HepG2 (cell line): Measurements from ENCODE around the gene TMEM198. TPM values are rescaled to one million over a fixed set of nuclear protein-coding genes. Genes with fewer than 3 reads are reported as not detected.

Source experiments
- ARHGAP35 ChIP-seq: sonication (generic); formaldehyde crosslinking; IDR thresholded peaks from 2 replicates; pipeline ENCODE4 v1.9.0; 2022; ENCODE audit warnings: mild to moderate bottlenecking, inconsistent platforms, moderate library complexity, missing genetic modification reagents, borderline replicate concordance
- ATRX ChIP-seq: sonication (generic); formaldehyde crosslinking; IDR thresholded peaks from 2 replicates; pipeline ENCODE4 v1.4.0; 2020; ENCODE audit warnings: missing genetic modification reagents, borderline replicate concordance
- CENPT ChIP-seq: sonication (generic); formaldehyde crosslinking; IDR thresholded peaks from 2 replicates; pipeline ENCODE4 v1.8.0; 2022; ENCODE audit warnings: low read depth, mild to moderate bottlenecking, moderate library complexity, missing genetic modification reagents
- EZH2 ChIP-seq: conservative IDR thresholded peaks from 2 replicates; pipeline ENCODE4 v1.6.1; 2012; ENCODE audit warnings: mild to moderate bottlenecking, low read depth, low read length, moderate library complexity
- JUND ChIP-seq: sonication (generic); formaldehyde crosslinking; IDR thresholded peaks from 2 replicates; pipeline ENCODE4 v1.8.0; 2022; ENCODE audit warnings: mild to moderate bottlenecking, missing genetic modification reagents
- MAFF ChIP-seq: IDR thresholded peaks from 2 replicates; pipeline ENCODE4 v1.6.1; 2011; ENCODE audit warnings: low read depth, low read length, improper control_type of control experiment
- MTA1 ChIP-seq: sonication (generic); formaldehyde crosslinking; IDR thresholded peaks from 2 replicates; pipeline ENCODE4 v1.4.0; 2020; ENCODE audit warnings: missing genetic modification reagents, mild to moderate bottlenecking, borderline replicate concordance
- NFKB2 ChIP-seq: sonication (generic); formaldehyde crosslinking; IDR thresholded peaks from 2 replicates; pipeline ENCODE4 v1.4.0; 2020; ENCODE audit warnings: missing genetic modification reagents, borderline replicate concordance
- PCBP1 ChIP-seq: fragments of 200-400 bp; formaldehyde crosslinking; IDR thresholded peaks from 2 replicates; pipeline ENCODE4 v1.6.1; 2017; ENCODE audit warnings: mild to moderate bottlenecking, low read depth, low read length, borderline replicate concordance
- PHF8 ChIP-seq: sonication (generic); formaldehyde crosslinking; IDR thresholded peaks from 2 replicates; pipeline ENCODE4 v1.5.0; 2020; ENCODE audit warnings: missing genetic modification reagents
- PRDM15 ChIP-seq: sonication (generic); formaldehyde crosslinking; IDR thresholded peaks from 2 replicates; pipeline ENCODE4 v1.4.0; 2020; ENCODE audit warnings: missing genetic modification reagents
- PRPF4 ChIP-seq: fragments of 200-400 bp; formaldehyde crosslinking; IDR thresholded peaks from 2 replicates; pipeline ENCODE4 v1.6.1; 2016; ENCODE audit warnings: low read length, low read depth; ENCODE audit not compliant: poor library complexity, severe bottlenecking
- RARA ChIP-seq: IDR thresholded peaks from 2 replicates; pipeline ENCODE4 v1.6.1; 2016; ENCODE audit warnings: missing genetic modification reagents, missing compliant biosample characterization
- RBFOX2 ChIP-seq: fragments of 200-400 bp; formaldehyde crosslinking; IDR thresholded peaks from 2 replicates; pipeline ENCODE4 v1.6.1; 2017; ENCODE audit warnings: low read depth, mild to moderate bottlenecking, low read length
- RNF2 ChIP-seq: fragments of 450-650 bp; conservative IDR thresholded peaks from 2 replicates; pipeline ENCODE4 v1.6.1; 2016; ENCODE audit warnings: low read depth
- RORA ChIP-seq: sonication (generic); formaldehyde crosslinking; IDR thresholded peaks from 2 replicates; pipeline ENCODE4 v1.5.0; 2020; ENCODE audit warnings: mild to moderate bottlenecking, missing genetic modification reagents, moderate library complexity
- SAFB2 ChIP-seq: sonication (generic); formaldehyde crosslinking; IDR thresholded peaks from 2 replicates; pipeline ENCODE4 v1.5.1; 2020; ENCODE audit warnings: missing genetic modification reagents, low read depth, mild to moderate bottlenecking, borderline replicate concordance
- SETDB1 ChIP-seq: sonication (generic); formaldehyde crosslinking; IDR thresholded peaks from 2 replicates; pipeline ENCODE4 v1.5.1; 2020; ENCODE audit warnings: missing genetic modification reagents, mild to moderate bottlenecking, borderline replicate concordance
- SRSF1 ChIP-seq: fragments of 200-400 bp; formaldehyde crosslinking; optimal IDR thresholded peaks from 2 replicates; pipeline ENCODE3; 2017; ENCODE audit warnings: mild to moderate bottlenecking, low read depth, low read length, moderate library complexity
- ZFP1 ChIP-seq: IDR thresholded peaks from 2 replicates; pipeline ENCODE4 v1.6.1; 2016
- ZFYVE20 ChIP-seq: sonication (generic); formaldehyde crosslinking; IDR thresholded peaks from 2 replicates; pipeline ENCODE4 v1.8.0; 2023; ENCODE audit warnings: low read depth, mild to moderate bottlenecking, moderate library complexity, missing genetic modification reagents, borderline replicate concordance
- ZNF12 ChIP-seq: sonication (generic); formaldehyde crosslinking; IDR thresholded peaks from 2 replicates; pipeline ENCODE4 v1.5.0; 2020; ENCODE audit warnings: missing genetic modification reagents
- ZNF225 ChIP-seq: sonication (generic); formaldehyde crosslinking; IDR thresholded peaks from 2 replicates; pipeline ENCODE4 v1.4.0; 2020; ENCODE audit warnings: mild to moderate bottlenecking, missing genetic modification reagents
- ZNF234 ChIP-seq: sonication (generic); formaldehyde crosslinking; conservative IDR thresholded peaks from 2 replicates; pipeline ENCODE4 v1.5.1; 2020; ENCODE audit warnings: mild to moderate bottlenecking, missing genetic modification reagents
- ZNF282 ChIP-seq: fragments of 450-650 bp; IDR thresholded peaks from 2 replicates; pipeline ENCODE4 v1.6.1; 2018; ENCODE audit not compliant: partially characterized antibody
- ZNF556 ChIP-seq: sonication (generic); formaldehyde crosslinking; IDR thresholded peaks from 2 replicates; pipeline ENCODE4 v1.4.0; 2020; ENCODE audit warnings: mild to moderate bottlenecking, missing genetic modification reagents, borderline replicate concordance
- ZNF570 ChIP-seq: sonication (generic); formaldehyde crosslinking; IDR thresholded peaks from 2 replicates; pipeline ENCODE4 v1.4.0; 2020; ENCODE audit warnings: mild to moderate bottlenecking, missing genetic modification reagents, borderline replicate concordance
- ZNF660 ChIP-seq: sonication (generic); formaldehyde crosslinking; IDR thresholded peaks from 2 replicates; pipeline ENCODE4 v1.5.1; 2020; ENCODE audit warnings: mild to moderate bottlenecking, low read depth, missing genetic modification reagents, borderline replicate concordance
- polyA plus RNA-seq, 8 experiments: library from polyadenylated mRNA; depleted of rRNA in 3 of 8; stranded (reverse) in 7 of 8; unstranded in 1 of 8; fragments of >200 nt; fragmentation: Illumina TruSeq in 4 of 8; extraction: Trizol in 4 of 8; gene quantifications; 2 replicates each; pipeline versions ENCODE4 v1.2.1 to v1.2.3, GENCODE V29; 2011 to 2016; ENCODE audit warnings: low read depth in 4 of 8, missing spikeins in 1 of 8, mixed read lengths in 1 of 8; ENCODE audit not compliant: insufficient read depth in 1 of 8
- total RNA-seq, 5 experiments: library from RNA; depleted of rRNA; stranded (reverse); fragments of >200 nt; fragmentation: Illumina TruSeq; extraction: Trizol; gene quantifications; 2 replicates each; pipeline ENCODE4 v1.2.3, GENCODE V29; 2016; ENCODE audit warnings: low read depth in 1 of 5

The TMEM198 gene
- total and polyA plus RNA-seq, 2 of the 13 experiments (the other 11 are each of a cell fraction or from before 2014, with no cell fraction given) = 17.3 to 23.5 TPM

- peak; percentile 31; the same call in 1 of the 2 replicates for TF ChIP-seq CENPT (CRISPR knock-in tag)
- TF ChIP-seq ZNF660 (CRISPR knock-in tag) = no peak
- no peak for TF ChIP-seq ZFYVE20 (CRISPR knock-in tag)
- TF ChIP-seq RBFOX2 = peak; percentile 89
- TF ChIP-seq PCBP1 = 0 out of 2 replicates have a peak, but pooled peaks have one; percentile 55
- TF ChIP-seq ZNF556 (CRISPR knock-in tag) = 0 out of 2 replicates have a peak, but pooled peaks have one; percentile 17
- TF ChIP-seq EZH2 = peak; percentile 75; the same call in 1 of the 2 replicates
- no peak for TF ChIP-seq PRPF4
- TF ChIP-seq MTA1 (CRISPR knock-in tag) = 0 out of 2 replicates have a peak, but pooled peaks have one; percentile 57
- no peak; the same call in 1 of the 2 replicates for TF ChIP-seq ATRX (CRISPR knock-in tag)
- TF ChIP-seq ZNF225 (CRISPR knock-in tag) = no peak; the same call in 1 of the 2 replicates
- no peak for TF ChIP-seq ZNF570
- TF ChIP-seq SRSF1 = peak; percentile 2
- TF ChIP-seq ZFP1 (CRISPR knock-in tag) = 0 out of 2 replicates have a peak, but pooled peaks have one; percentile 68
- TF ChIP-seq ARHGAP35 (CRISPR knock-in tag) = peak; percentile 80; the same call in 1 of the 2 replicates
- peak; percentile 29; the same call in 1 of the 2 replicates for TF ChIP-seq PHF8 (CRISPR knock-in tag)
- peak; percentile 70; the same call in 1 of the 2 replicates for TF ChIP-seq RNF2
- TF ChIP-seq NFKB2 (CRISPR knock-in tag) = no peak
- no peak for TF ChIP-seq ZNF282
- no peak for TF ChIP-seq ZNF234 (CRISPR knock-in tag)
- TF ChIP-seq PRDM15 (CRISPR knock-in tag) = no peak
- 0 out of 2 replicates have a peak, but pooled peaks have one; percentile 7 for TF ChIP-seq ZNF12 (CRISPR knock-in tag)
- no peak for TF ChIP-seq RORA (CRISPR knock-in tag)
- TF ChIP-seq RARA (CRISPR knock-in tag) = peak; percentile 33
- no peak for TF ChIP-seq SETDB1
- TF ChIP-seq SAFB2 (CRISPR knock-in tag) = 0 out of 2 replicates have a peak, but pooled peaks have one; percentile 78
- no peak for TF ChIP-seq JUND (CRISPR knock-in tag)
- no peak for TF ChIP-seq MAFF
These were observed 46.1 kb upstream of the TMEM198 start (continued) for GRCh38 chr2:219497495-219498279.
